HUES6 (cell line): ENCODE results near the gene SFXN3.

Experiments
- H3K27ac ChIP-seq: 2 replicates; pipeline ENCODE4 v1.7.0; 2013; ENCODE audit warnings: low read depth, mild to moderate bottlenecking, low read length, inconsistent platforms
- H3K27me3 ChIP-seq: 2 replicates; pipeline ENCODE4 v1.6.1; 2013; ENCODE audit warnings: low read length; ENCODE audit not compliant: control insufficient read depth, insufficient read depth
- H3K36me3 ChIP-seq: 2 replicates; pipeline ENCODE4 v1.6.1; 2013; ENCODE audit warnings: low read length; ENCODE audit not compliant: control insufficient read depth, insufficient read depth
- H3K4me1 ChIP-seq: 2 replicates; pipeline ENCODE4 v1.6.1; 2013; ENCODE audit warnings: low read length; ENCODE audit not compliant: control insufficient read depth, insufficient read depth
- H3K4me3 ChIP-seq: 2 replicates; pipeline ENCODE4 v1.5.1; 2013; ENCODE audit warnings: low read depth, low read length
- H3K9ac ChIP-seq: one replicate; pipeline ENCODE4 v1.6.1; 2013; ENCODE audit warnings: mild to moderate bottlenecking, low read length
- H3K9me3 ChIP-seq: 2 replicates; pipeline ENCODE4 v1.6.1; 2013; ENCODE audit warnings: low read depth, low read length; ENCODE audit not compliant: control insufficient read depth, insufficient read depth

Gene SFXN3

GRCh38 chr10:101073631-101074030 lies 42.6 kb downstream of the SFXN3 start:
- Histone ChIP-seq H3K4me1 (peaks cover 16% of the 10 kb centered on the region), H3K4me3 (peak overlapping the region; percentile 18; the same call in 1 of the 2 replicates), H3K27ac (no peak overlapping the region), H3K9me3 (no peaks in the 10 kb centered on the region), H3K9ac (no peak overlapping the region), H3K36me3 (no peaks in the 10 kb centered on the region), H3K27me3 (peaks cover 61% of the 10 kb centered on the region)

GRCh38 chr10:101075775-101076174 lies 44.7 kb downstream of the SFXN3 start:
- H3K4me3 ChIP-seq = no peak overlapping the region
- H3K27ac ChIP-seq = no peak overlapping the region
- peaks cover 82% of the 10 kb centered on the region for H3K27me3 ChIP-seq
- H3K36me3 ChIP-seq = no peaks in the 10 kb centered on the region
- peaks cover 16% of the 10 kb centered on the region for H3K4me1 ChIP-seq
- no peak overlapping the region for H3K9ac ChIP-seq
- no peaks in the 10 kb centered on the region for H3K9me3 ChIP-seq

GRCh38 chr10:101076630-101077029 lies 45.6 kb downstream of the SFXN3 start:
- Histone ChIP-seq H3K9ac (no peak overlapping the region), H3K36me3 (no peaks in the 10 kb centered on the region), H3K27me3 (peaks cover 86% of the 10 kb centered on the region), H3K4me1 (peaks cover 16% of the 10 kb centered on the region), H3K9me3 (no peaks in the 10 kb centered on the region), H3K4me3 (no peak overlapping the region), H3K27ac (no peak overlapping the region)

- Histone ChIP-seq H3K27me3 (peaks cover 83% of the 10 kb centered on the region), H3K4me1 (peaks cover 4% of the 10 kb centered on the region; the same call in 1 of the 2 replicates), H3K9me3 (no peaks in the 10 kb centered on the region), H3K9ac (no peak overlapping the region), H3K36me3 (no peaks in the 10 kb centered on the region), H3K4me3 (no peak overlapping the region), H3K27ac (no peak overlapping the region)
Observed at GRCh38 chr10:101079874-101080273, 48.8 kb downstream of the SFXN3 start.

- H3K9me3 ChIP-seq = no peaks in the 10 kb centered on the region
- H3K36me3 ChIP-seq = no peaks in the 10 kb centered on the region
- peaks cover 83% of the 10 kb centered on the region for H3K27me3 ChIP-seq
- no peak overlapping the region for H3K27ac ChIP-seq
- H3K4me1 ChIP-seq = peaks cover 2% of the 10 kb centered on the region; the same call in 1 of the 2 replicates
- H3K9ac ChIP-seq = no peak overlapping the region
- no peak overlapping the region for H3K4me3 ChIP-seq
Observed at GRCh38 chr10:101080933-101081931, 50.2 kb downstream of the SFXN3 start.

GRCh38 chr10:101085846-101086245 lies 54.8 kb downstream of the SFXN3 start:
- H3K27ac ChIP-seq = no peak overlapping the region
- H3K9me3 ChIP-seq = no peaks in the 10 kb centered on the region
- no peak overlapping the region for H3K9ac ChIP-seq
- peaks cover 83% of the 10 kb centered on the region for H3K27me3 ChIP-seq
- no peaks in the 10 kb centered on the region for H3K4me1 ChIP-seq
- H3K36me3 ChIP-seq = no peaks in the 10 kb centered on the region
- no peak overlapping the region for H3K4me3 ChIP-seq

GRCh38 chr10:101087376-101087775 lies 56.3 kb downstream of the SFXN3 start:
- Histone ChIP-seq H3K27ac (no peak overlapping the region), H3K4me1 (no peaks in the 10 kb centered on the region), H3K9ac (no peak overlapping the region), H3K9me3 (no peaks in the 10 kb centered on the region), H3K4me3 (no peak overlapping the region), H3K27me3 (peaks cover 80% of the 10 kb centered on the region), H3K36me3 (no peaks in the 10 kb centered on the region)

GRCh38 chr10:101087965-101088364 lies 56.9 kb downstream of the SFXN3 start:
- Histone ChIP-seq H3K9me3 (no peaks in the 10 kb centered on the region), H3K27me3 (peaks cover 80% of the 10 kb centered on the region), H3K27ac (no peak overlapping the region), H3K4me1 (peaks cover 2% of the 10 kb centered on the region), H3K4me3 (no peak overlapping the region), H3K36me3 (no peaks in the 10 kb centered on the region), H3K9ac (no peak overlapping the region)

GRCh38 chr10:101089520-101090299 lies 58.7 kb downstream of the SFXN3 start:
- Histone ChIP-seq H3K9me3 (no peaks in the 10 kb centered on the region), H3K4me3 (no peak overlapping the region), H3K36me3 (no peaks in the 10 kb centered on the region), H3K27ac (no peak overlapping the region), H3K4me1 (peaks cover 11% of the 10 kb centered on the region), H3K9ac (no peak overlapping the region), H3K27me3 (peaks cover 77% of the 10 kb centered on the region)

- H3K4me1 ChIP-seq = peaks cover 17% of the 10 kb centered on the region
Observed at GRCh38 chr10:101090597-101090996, 59.6 kb downstream of the SFXN3 start.

More at GRCh38 chr10:101090597-101090996, 59.6 kb downstream of the SFXN3 start:
- Histone ChIP-seq H3K9me3 (no peaks in the 10 kb centered on the region), H3K4me3 (no peak overlapping the region), H3K9ac (no peak overlapping the region), H3K27ac (no peak overlapping the region), H3K27me3 (peaks cover 68% of the 10 kb centered on the region), H3K36me3 (no peaks in the 10 kb centered on the region)
